Measurements from ENCODE around the gene AEBP2. TPM values are rescaled to one million over a fixed set of nuclear protein-coding genes. Genes with fewer than 3 reads are reported as not detected.
"Not testable (repeated sequence)": the region's sequence is repeated elsewhere in the genome, so short reads cannot be mapped to it uniquely, and the experiment has no call there.

The AEBP2 gene
- 10.4 and 10.6 TPM in 2 replicates for total RNA-seq (2014; rRNA removed; shearing (Covaris generic))
- polyA plus RNA-seq (2016; fragmentation: Nextera tagmentation; extraction: Ambion mirVana) = 16.6 and 17.8 TPM in 2 replicates

GRCh38 chr12:19439059-19440018, at the start of gene AEBP2:
TSS of gene AEBP2 (plus strand) at chr12:19439492. CDS start at chr12:19439700, 208 bp downstream.
- in situ Hi-C loops (cut with MboI) = no loop called here
- no peaks in the 10 kb centered on the region for H3K27me3 ChIP-seq (replicated peaks; ENCODE audit: insufficient read depth)
- H3K9ac ChIP-seq = peak within 1 kb of the TSS; percentile 97
- H3K36me3 ChIP-seq (ENCODE audit: low read depth) = no peaks in the 10 kb centered on the region
- peak within 1 kb of the TSS; percentile 69 for H3K27ac ChIP-seq
- 7 to 27% methylated on average over 24 to 85 of the region's 102 CpGs for WGBS, 2 experiments (ENCODE audit: low coverage in 1 of 2, low lambda C conversion rate in 2 of 2, missing lambda C conversion rate in 2 of 2)
- no peaks in the 10 kb centered on the region for H3K9me3 ChIP-seq (ENCODE audit: low read depth)
- H4K20me1 ChIP-seq (ENCODE audit: insufficient read depth) = peaks cover 7% of the 10 kb centered on the region; the same call in 1 of the 2 replicates
- peak within 1 kb of the TSS; percentile 90 for H3K4me3 ChIP-seq
- TF ChIP-seq EZH2phosphoT487 (IDR thresholded peaks at IDR 0.05; ENCODE audit: insufficient read depth, low read depth) (no peak), EZH2 (IDR thresholded peaks at IDR 0.05; ENCODE audit: insufficient read depth, poor library complexity, severe bottlenecking) (no peak)
- H3K79me2 ChIP-seq (ENCODE audit: insufficient read depth) = peaks cover 40% of the 10 kb centered on the region
- peak within 1 kb of the TSS; percentile 87 for H2AFZ ChIP-seq
- no peaks in the 10 kb centered on the region for H3K9me2 ChIP-seq (ENCODE audit: insufficient read depth)
- DNase-seq = peak; percentile 97
- peaks cover 17% of the 10 kb centered on the region for H3K4me1 ChIP-seq (ENCODE audit: insufficient read depth)
- peaks cover 19% of the 10 kb centered on the region for H3F3A ChIP-seq (ENCODE audit: insufficient read depth)
- peak within 1 kb of the TSS; percentile 98 for H3K4me2 ChIP-seq (ENCODE audit: unreplicated experiment)

- Histone ChIP-seq H3K27ac (no peak overlapping the region), H3K4me3 (no peak overlapping the region)
- 37 to 42% methylated on average over 3 of the region's 3 CpGs for WGBS, 2 experiments (ENCODE audit: low coverage in 1 of 2, low lambda C conversion rate in 2 of 2, missing lambda C conversion rate in 2 of 2)
Observed at GRCh38 chr12:19390051-19390598, 49.2 kb upstream of the AEBP2 start.

GRCh38 chr12:19392644-19393043, 46.6 kb upstream of the AEBP2 start:
- H3K4me1 ChIP-seq (ENCODE audit: insufficient read depth); H4K20me1 ChIP-seq (ENCODE audit: insufficient read depth); in situ Hi-C loops (cut with MboI); H3K9ac ChIP-seq; DNase-seq; H3K36me3 ChIP-seq (ENCODE audit: low read depth); H3K9me3 ChIP-seq (ENCODE audit: low read depth); H2AFZ ChIP-seq; H3F3A ChIP-seq (ENCODE audit: insufficient read depth); H3K4me2 ChIP-seq (ENCODE audit: unreplicated experiment); H3K9me2 ChIP-seq (ENCODE audit: insufficient read depth); H3K4me3 ChIP-seq; H3K27ac ChIP-seq; H3K79me2 ChIP-seq (ENCODE audit: insufficient read depth); H3K27me3 ChIP-seq (replicated peaks; ENCODE audit: insufficient read depth): not testable (repeated sequence)
- 81 to 85% methylated on average over 8 of the region's 8 CpGs for WGBS, 2 experiments (ENCODE audit: low coverage in 1 of 2, low lambda C conversion rate in 2 of 2, missing lambda C conversion rate in 2 of 2)

More at GRCh38 chr12:19390051-19390598, 49.2 kb upstream of the AEBP2 start:
- H3K79me2 ChIP-seq (ENCODE audit: insufficient read depth) = no peaks in the 10 kb centered on the region
- no peaks in the 10 kb centered on the region for H3K36me3 ChIP-seq (ENCODE audit: low read depth)
- no peak overlapping the region for H2AFZ ChIP-seq
- H3K9me3 ChIP-seq (ENCODE audit: low read depth) = no peaks in the 10 kb centered on the region
- H3K9me2 ChIP-seq (ENCODE audit: insufficient read depth) = no peaks in the 10 kb centered on the region
- TF ChIP-seq EZH2 (IDR thresholded peaks at IDR 0.05; ENCODE audit: insufficient read depth, poor library complexity, severe bottlenecking) (no peak), EZH2phosphoT487 (IDR thresholded peaks at IDR 0.05; ENCODE audit: insufficient read depth, low read depth) (no peak)
- H3K4me1 ChIP-seq (ENCODE audit: insufficient read depth) = no peaks in the 10 kb centered on the region
- DNase-seq = no peak
- H3F3A ChIP-seq (ENCODE audit: insufficient read depth) = no peaks in the 10 kb centered on the region
- no peaks in the 10 kb centered on the region for H4K20me1 ChIP-seq (ENCODE audit: insufficient read depth)
- no peak overlapping the region for H3K9ac ChIP-seq
- H3K4me2 ChIP-seq (ENCODE audit: unreplicated experiment) = no peak overlapping the region
- H3K27me3 ChIP-seq (replicated peaks; ENCODE audit: insufficient read depth) = no peaks in the 10 kb centered on the region
- in situ Hi-C loops (cut with MboI) = no loop called here

- Histone ChIP-seq H3K9me3 (ENCODE audit: low read depth) (no peaks in the 10 kb centered on the region), H3K9ac (no peak overlapping the region), H3K27ac (no peak overlapping the region), H3K4me2 (ENCODE audit: unreplicated experiment) (no peak overlapping the region), H3K36me3 (ENCODE audit: low read depth) (no peaks in the 10 kb centered on the region), H4K20me1 (ENCODE audit: insufficient read depth) (no peaks in the 10 kb centered on the region), H2AFZ (no peak overlapping the region), H3F3A (ENCODE audit: insufficient read depth) (no peaks in the 10 kb centered on the region), H3K27me3 (replicated peaks; ENCODE audit: insufficient read depth) (no peaks in the 10 kb centered on the region), H3K4me3 (no peak overlapping the region), H3K79me2 (ENCODE audit: insufficient read depth) (no peaks in the 10 kb centered on the region), H3K4me1 (ENCODE audit: insufficient read depth) (no peaks in the 10 kb centered on the region), H3K9me2 (ENCODE audit: insufficient read depth) (no peaks in the 10 kb centered on the region)
- in situ Hi-C loops (cut with MboI) = no loop called here
- 2 to 3% methylated on average over 2 of the region's 2 CpGs for WGBS, 2 experiments (ENCODE audit: low coverage in 1 of 2, low lambda C conversion rate in 2 of 2, missing lambda C conversion rate in 2 of 2)
- no peak for DNase-seq
- TF ChIP-seq EZH2 (IDR thresholded peaks at IDR 0.05; ENCODE audit: insufficient read depth, poor library complexity, severe bottlenecking) (no peak), EZH2phosphoT487 (IDR thresholded peaks at IDR 0.05; ENCODE audit: insufficient read depth, low read depth) (no peak)
Observed at GRCh38 chr12:19394385-19394784, 44.9 kb upstream of the AEBP2 start.
